ENCODE measurements around the gene PARN. TPM values are rescaled to one million over a fixed set of nuclear protein-coding genes. Genes with fewer than 3 reads are reported as not detected.

The PARN gene
- total and polyA plus RNA-seq, 4 donors: 12.3 to 44.4 (median 25.2) TPM

- ATAC-seq (ENCODE audit: insufficient read depth, low FRiP score): no peak
- H3K9me3 ChIP-seq (ENCODE audit: control insufficient read depth in 4 of 4, insufficient read depth in 3 of 4, low read length in 3 of 4): no peaks in the 10 kb centered on the region
- no peak overlapping the region for H3K4me3 ChIP-seq
Measured at GRCh38 chr16:14483819-14484385, 146.2 kb downstream of the PARN start.

GRCh38 chr16:14476183-14476582, 153.9 kb downstream of the PARN start:
- 91 to 100% methylated on average over 1 of the region's 1 CpG for WGBS, 2 donors
- H3K4me1 ChIP-seq (ENCODE audit: control insufficient read depth in 5 of 5, insufficient read depth in 5 of 5, low read length in 5 of 5): no peaks in the 10 kb centered on the region
- no peaks in the 10 kb centered on the region for H3K9me3 ChIP-seq (ENCODE audit: control insufficient read depth in 4 of 4, insufficient read depth in 3 of 4, low read length in 3 of 4)
- H3K27me3 ChIP-seq (ENCODE audit: control insufficient read depth in 3 of 3, insufficient read depth in 3 of 3, low read length in 2 of 3): no peaks in the 10 kb centered on the region
- ATAC-seq (ENCODE audit: insufficient read depth, low FRiP score) (no peak), DNase-seq (no peak)
- H3K27ac ChIP-seq (ENCODE audit: low read depth in 1 of 2, low read length in 1 of 2): no peak overlapping the region
- peaks cover 0 to 7% (median 2%) of the 10 kb centered on the region in 4 donors for H3K36me3 ChIP-seq (ENCODE audit: control insufficient read depth in 4 of 4, insufficient read depth in 4 of 4, low read length in 4 of 4)
- TF ChIP-seq, protein P1, sequence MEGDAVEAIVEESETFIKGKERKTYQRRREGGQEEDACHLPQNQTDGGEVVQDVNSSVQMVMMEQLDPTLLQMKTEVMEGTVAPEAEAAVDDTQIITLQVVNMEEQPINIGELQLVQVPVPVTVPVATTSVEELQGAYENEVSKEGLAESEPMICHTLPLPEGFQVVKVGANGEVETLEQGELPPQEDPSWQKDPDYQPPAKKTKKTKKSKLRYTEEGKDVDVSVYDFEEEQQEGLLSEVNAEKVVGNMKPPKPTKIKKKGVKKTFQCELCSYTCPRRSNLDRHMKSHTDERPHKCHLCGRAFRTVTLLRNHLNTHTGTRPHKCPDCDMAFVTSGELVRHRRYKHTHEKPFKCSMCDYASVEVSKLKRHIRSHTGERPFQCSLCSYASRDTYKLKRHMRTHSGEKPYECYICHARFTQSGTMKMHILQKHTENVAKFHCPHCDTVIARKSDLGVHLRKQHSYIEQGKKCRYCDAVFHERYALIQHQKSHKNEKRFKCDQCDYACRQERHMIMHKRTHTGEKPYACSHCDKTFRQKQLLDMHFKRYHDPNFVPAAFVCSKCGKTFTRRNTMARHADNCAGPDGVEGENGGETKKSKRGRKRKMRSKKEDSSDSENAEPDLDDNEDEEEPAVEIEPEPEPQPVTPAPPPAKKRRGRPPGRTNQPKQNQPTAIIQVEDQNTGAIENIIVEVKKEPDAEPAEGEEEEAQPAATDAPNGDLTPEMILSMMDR (IDR thresholded peaks at IDR 0.05; ENCODE audit: control extremely low read depth, extremely low read depth): no peak
- H3K9ac ChIP-seq (ENCODE audit: insufficient read depth in 1 of 2, low read length in 2 of 2): no peak overlapping the region
- H3K4me3 ChIP-seq: no peak overlapping the region

More at GRCh38 chr16:14483819-14484385, 146.2 kb downstream of the PARN start:
- WGBS, 2 donors: 82 to 98% methylated on average over 6 of the region's 6 CpGs
- TF ChIP-seq, protein P1 (IDR thresholded peaks at IDR 0.05; ENCODE audit: control extremely low read depth, extremely low read depth): no peak
- Histone ChIP-seq H3K4me1 (ENCODE audit: control insufficient read depth in 5 of 5, insufficient read depth in 5 of 5, low read length in 5 of 5) (peaks cover 0 to 23% (median 7%) of the 10 kb centered on the region in 5 donors), H3K36me3 (ENCODE audit: control insufficient read depth in 4 of 4, insufficient read depth in 4 of 4, low read length in 4 of 4) (peaks cover 1 to 12% (median 8%) of the 10 kb centered on the region in 4 donors), H3K27ac (ENCODE audit: low read depth in 1 of 2, low read length in 1 of 2) (no peak overlapping the region), H3K9ac (ENCODE audit: insufficient read depth in 1 of 2, low read length in 2 of 2) (no peak overlapping the region), H3K27me3 (ENCODE audit: control insufficient read depth in 3 of 3, insufficient read depth in 3 of 3, low read length in 2 of 3) (no peaks in the 10 kb centered on the region)
- no peak for DNase-seq

DNA sequence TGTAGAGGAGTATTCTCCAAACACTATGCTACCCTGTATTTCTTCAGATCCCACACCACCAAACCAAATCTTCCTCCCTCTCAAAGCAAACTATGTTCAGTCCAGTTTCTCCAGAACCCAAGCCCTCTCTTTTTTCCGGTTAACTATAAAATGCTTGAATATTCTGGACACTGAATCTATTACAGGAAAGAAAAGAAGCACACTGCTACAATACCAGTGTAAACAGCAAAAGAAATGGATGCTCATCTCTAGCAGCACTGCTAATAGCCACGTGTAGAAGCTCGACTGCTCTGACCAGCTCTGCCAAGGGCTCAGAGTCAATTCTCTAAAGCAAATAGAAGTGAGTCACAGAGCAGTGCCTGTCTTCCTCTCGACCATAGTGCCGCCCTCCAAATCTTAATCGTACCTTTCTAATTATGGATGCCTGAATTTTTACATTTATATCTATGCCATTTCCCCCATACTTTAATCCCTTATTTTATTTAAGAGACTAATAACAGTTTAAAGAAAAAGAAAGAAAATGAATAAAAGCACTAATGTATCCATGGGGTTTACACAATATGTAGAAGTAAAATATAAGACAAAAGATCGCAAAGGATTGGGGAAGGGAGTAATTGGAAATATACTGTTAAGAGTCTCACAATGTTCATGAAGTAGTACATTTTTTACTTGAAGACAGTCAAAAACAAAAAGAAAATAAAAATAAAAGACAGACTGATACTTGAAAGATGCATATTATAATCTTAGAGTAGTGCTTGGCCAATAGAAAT, 154.5 kb downstream of the PARN start:
- Histone ChIP-seq H3K9ac (ENCODE audit: insufficient read depth in 1 of 2, low read length in 2 of 2) (no peak overlapping the region), H3K4me3 (no peak overlapping the region), H3K27me3 (ENCODE audit: control insufficient read depth in 3 of 3, insufficient read depth in 3 of 3, low read length in 2 of 3) (no peaks in the 10 kb centered on the region), H3K36me3 (ENCODE audit: control insufficient read depth in 4 of 4, insufficient read depth in 4 of 4, low read length in 4 of 4) (peaks cover 0 to 7% (median 2%) of the 10 kb centered on the region in 4 donors), H3K4me1 (ENCODE audit: control insufficient read depth in 5 of 5, insufficient read depth in 5 of 5, low read length in 5 of 5) (no peaks in the 10 kb centered on the region), H3K9me3 (ENCODE audit: control insufficient read depth in 4 of 4, insufficient read depth in 3 of 4, low read length in 3 of 4) (no peaks in the 10 kb centered on the region), H3K27ac (ENCODE audit: low read depth in 1 of 2, low read length in 1 of 2) (no peak overlapping the region)
- peak; percentile 58 for ATAC-seq (ENCODE audit: insufficient read depth, low FRiP score)
- TF ChIP-seq, protein P1 (IDR thresholded peaks at IDR 0.05; ENCODE audit: control extremely low read depth, extremely low read depth): no peak
- no peak for DNase-seq
- 76 to 88% methylated on average over 7 of the region's 7 CpGs for WGBS, 2 donors

Measured in lung (tissue), 12 donors.